ENCODE measurements around the gene ARHGAP9. TPM values are rescaled to one million over a fixed set of nuclear protein-coding genes. Genes with fewer than 3 reads are reported as not detected.
"Not testable (repeated sequence)": the region's sequence is repeated elsewhere in the genome, so short reads cannot be mapped to it uniquely, and the experiment has no call there.

Gene ARHGAP9
- total and polyA plus RNA-seq, 2 of the 8 experiments (the other 6 are each of a cell fraction or from before 2014, with no cell fraction given) = 3.2 to 6.0 TPM

GRCh38 chr12:57514246-57514645, 34.6 kb upstream of the ARHGAP9 start:
- CTCF ChIA-PET (ENCODE audit: partially characterized antibody) = interaction anchor here (0.6 to 1.2 kb wide), 5 partner anchors 9 to 1168 kb away, joined by 3 to 6 read pairs (median 3); partner anchors contain the start of gene MARS1

GRCh38 chr12:57513677-57514076, 34.0 kb upstream of the ARHGAP9 start:
- CTCF ChIA-PET (ENCODE audit: partially characterized antibody) = interaction anchor here (0.6 to 0.9 kb wide), 4 partner anchors 26 to 884 kb away, joined by 3 to 4 read pairs (median 3); partner anchors contain the start of genes BAZ2A and MARS1
- H2BK12ac ChIP-seq (ENCODE audit: low read depth, low read length) = not testable (repeated sequence)

More at GRCh38 chr12:57514246-57514645, 34.6 kb upstream of the ARHGAP9 start:
- not testable (repeated sequence) for H4K5ac ChIP-seq (ENCODE audit: insufficient read length, low read depth, low read length); H3K23ac ChIP-seq (ENCODE audit: insufficient read length); H3K9ac ChIP-seq (replicated peaks in 1 of 4; ENCODE audit: extremely low read depth in 1 of 4, low read depth in 3 of 4, low read length in 3 of 4); H3K23me2 ChIP-seq (ENCODE audit: low read depth, low read length); H3K14ac ChIP-seq (ENCODE audit: insufficient read length); H3K4me2 ChIP-seq (ENCODE audit: insufficient read depth in 1 of 2, low read depth in 2 of 2, low read length in 2 of 2); H3K56ac ChIP-seq (replicated peaks; ENCODE audit: insufficient read length, low read depth, low read length); H3K4me1 ChIP-seq (replicated peaks in 1 of 4; ENCODE audit: control insufficient read depth in 3 of 4, insufficient read depth in 4 of 4, low read length in 3 of 4); H2AFZ ChIP-seq (ENCODE audit: low read length); FAIRE-seq; H4K8ac ChIP-seq (ENCODE audit: extremely low read depth, insufficient read depth, low read length); H2BK5ac ChIP-seq (ENCODE audit: low read depth, low read length); H3K4ac ChIP-seq (replicated peaks; ENCODE audit: insufficient read length, low read depth, low read length); H3K27ac ChIP-seq (ENCODE audit: low read depth, low read length); H2BK120ac ChIP-seq (replicated peaks; ENCODE audit: low read depth, low read length); H4K91ac ChIP-seq (replicated peaks; ENCODE audit: insufficient read length, low read length); H3K9me3 ChIP-seq (ENCODE audit: insufficient read depth in 2 of 2, low read depth in 1 of 2, low read length in 1 of 2); H2AK5ac ChIP-seq (ENCODE audit: low read depth, low read length); H3K4me3 ChIP-seq (ENCODE audit: extremely low read depth in 1 of 4, insufficient read depth in 2 of 4, low read depth in 3 of 4, low read length in 4 of 4); H2BK12ac ChIP-seq (ENCODE audit: low read depth, low read length); H2BK20ac ChIP-seq (ENCODE audit: low read length); H3K79me1 ChIP-seq (ENCODE audit: low read depth, low read length); H2BK15ac ChIP-seq (ENCODE audit: low read length); H3K18ac ChIP-seq (ENCODE audit: extremely low read depth, low read length); DNase-seq (ENCODE audit: low read depth in 1 of 2, low spot score in 2 of 2); H3K27me3 ChIP-seq (replicated peaks in 1 of 4; ENCODE audit: control insufficient read depth in 3 of 4, extremely low read depth in 1 of 4, insufficient read depth in 3 of 4, low read length in 3 of 4)
- H4K20me1 ChIP-seq (replicated peaks in 1 of 2; ENCODE audit: control insufficient read depth in 1 of 2, insufficient read depth in 2 of 2, low read length in 2 of 2) = peaks cover 7 to 16% of the 10 kb centered on the region in 2 experiments
- peaks cover 54 to 93% (median 73%) of the 10 kb centered on the region in 4 experiments for H3K36me3 ChIP-seq (ENCODE audit: control insufficient read depth in 2 of 4, insufficient read depth in 4 of 4, low read length in 3 of 4)
- POLR2A ChIA-PET (ENCODE audit: partially characterized antibody) = interaction anchor here (0.5 to 3.7 kb wide), 4 partner anchors 10 to 288 kb away, joined by 3 to 25 read pairs (median 6); partner anchors contain the start of gene MBD6
- H3K79me2 ChIP-seq (ENCODE audit: control insufficient read depth in 1 of 2, insufficient read depth in 2 of 2, low read length in 2 of 2) = peaks cover 0 to 14% of the 10 kb centered on the region in 2 experiments; a peak in 2 of 4 replicates
- WGBS, 2 experiments (ENCODE audit: extremely low coverage in 1 of 2, insufficient coverage in 1 of 2, insufficient read length in 1 of 2, insufficient replicate concordance in 2 of 2, low coverage in 1 of 2, low lambda C conversion rate in 2 of 2, missing lambda C conversion rate in 1 of 2) = 97% methylated on average over 9 of the region's 9 CpGs; no CpG with 5 or more reads in 1 of the 2 experiments

More at GRCh38 chr12:57513677-57514076, 34.0 kb upstream of the ARHGAP9 start:
- H3K9ac ChIP-seq (replicated peaks in 1 of 4; ENCODE audit: extremely low read depth in 1 of 4, low read depth in 3 of 4, low read length in 3 of 4); H3K9me3 ChIP-seq (ENCODE audit: insufficient read depth in 2 of 2, low read depth in 1 of 2, low read length in 1 of 2); H3K18ac ChIP-seq (ENCODE audit: extremely low read depth, low read length); H4K5ac ChIP-seq (ENCODE audit: insufficient read length, low read depth, low read length); H3K4me1 ChIP-seq (replicated peaks in 1 of 4; ENCODE audit: control insufficient read depth in 3 of 4, insufficient read depth in 4 of 4, low read length in 3 of 4); H2AFZ ChIP-seq (ENCODE audit: low read length); H3K56ac ChIP-seq (replicated peaks; ENCODE audit: insufficient read length, low read depth, low read length); H3K79me1 ChIP-seq (ENCODE audit: low read depth, low read length); H3K4ac ChIP-seq (replicated peaks; ENCODE audit: insufficient read length, low read depth, low read length); H3K4me3 ChIP-seq (ENCODE audit: extremely low read depth in 1 of 4, insufficient read depth in 2 of 4, low read depth in 3 of 4, low read length in 4 of 4); H2BK15ac ChIP-seq (ENCODE audit: low read length); H3K23ac ChIP-seq (ENCODE audit: insufficient read length); H2AK5ac ChIP-seq (ENCODE audit: low read depth, low read length); H3K27ac ChIP-seq (ENCODE audit: low read depth, low read length); H3K4me2 ChIP-seq (ENCODE audit: insufficient read depth in 1 of 2, low read depth in 2 of 2, low read length in 2 of 2); DNase-seq (ENCODE audit: low read depth in 1 of 2, low spot score in 2 of 2); H2BK120ac ChIP-seq (replicated peaks; ENCODE audit: low read depth, low read length); H4K91ac ChIP-seq (replicated peaks; ENCODE audit: insufficient read length, low read length); FAIRE-seq; H3K14ac ChIP-seq (ENCODE audit: insufficient read length); H3K23me2 ChIP-seq (ENCODE audit: low read depth, low read length); H3K27me3 ChIP-seq (replicated peaks in 1 of 4; ENCODE audit: control insufficient read depth in 3 of 4, extremely low read depth in 1 of 4, insufficient read depth in 3 of 4, low read length in 3 of 4); H2BK20ac ChIP-seq (ENCODE audit: low read length); H4K8ac ChIP-seq (ENCODE audit: extremely low read depth, insufficient read depth, low read length); H2BK5ac ChIP-seq (ENCODE audit: low read depth, low read length): not testable (repeated sequence)
- H3K79me2 ChIP-seq (ENCODE audit: control insufficient read depth in 1 of 2, insufficient read depth in 2 of 2, low read length in 2 of 2) = peaks cover 0 to 10% of the 10 kb centered on the region in 2 experiments; a peak in 2 of 4 replicates
- POLR2A ChIA-PET (ENCODE audit: partially characterized antibody) = interaction anchor here (0.5 to 3.7 kb wide), 3 partner anchors 10 to 206 kb away, joined by 3 to 25 read pairs (median 9); partner anchors contain the start of gene MBD6
- 97% methylated on average over 6 of the region's 6 CpGs; no CpG with 5 or more reads in 1 of the 2 experiments for WGBS, 2 experiments (ENCODE audit: extremely low coverage in 1 of 2, insufficient coverage in 1 of 2, insufficient read length in 1 of 2, insufficient replicate concordance in 2 of 2, low coverage in 1 of 2, low lambda C conversion rate in 2 of 2, missing lambda C conversion rate in 1 of 2)
- peaks cover 4 to 14% of the 10 kb centered on the region in 2 experiments for H4K20me1 ChIP-seq (replicated peaks in 1 of 2; ENCODE audit: control insufficient read depth in 1 of 2, insufficient read depth in 2 of 2, low read length in 2 of 2)
- peaks cover 57 to 95% (median 77%) of the 10 kb centered on the region in 4 experiments for H3K36me3 ChIP-seq (ENCODE audit: control insufficient read depth in 2 of 4, insufficient read depth in 4 of 4, low read length in 3 of 4)

Measured in H1 (cell line).